ENCODE data around the gene CD99.

GRCh38 chrX:2693113-2694002 is 2.3 kb downstream of the CD99 start:
- no peak for TF ChIP-seq MLX (CRISPR knock-in tag; IDR thresholded peaks at IDR 0.05)
- TF ChIP-seq, protein P1, sequence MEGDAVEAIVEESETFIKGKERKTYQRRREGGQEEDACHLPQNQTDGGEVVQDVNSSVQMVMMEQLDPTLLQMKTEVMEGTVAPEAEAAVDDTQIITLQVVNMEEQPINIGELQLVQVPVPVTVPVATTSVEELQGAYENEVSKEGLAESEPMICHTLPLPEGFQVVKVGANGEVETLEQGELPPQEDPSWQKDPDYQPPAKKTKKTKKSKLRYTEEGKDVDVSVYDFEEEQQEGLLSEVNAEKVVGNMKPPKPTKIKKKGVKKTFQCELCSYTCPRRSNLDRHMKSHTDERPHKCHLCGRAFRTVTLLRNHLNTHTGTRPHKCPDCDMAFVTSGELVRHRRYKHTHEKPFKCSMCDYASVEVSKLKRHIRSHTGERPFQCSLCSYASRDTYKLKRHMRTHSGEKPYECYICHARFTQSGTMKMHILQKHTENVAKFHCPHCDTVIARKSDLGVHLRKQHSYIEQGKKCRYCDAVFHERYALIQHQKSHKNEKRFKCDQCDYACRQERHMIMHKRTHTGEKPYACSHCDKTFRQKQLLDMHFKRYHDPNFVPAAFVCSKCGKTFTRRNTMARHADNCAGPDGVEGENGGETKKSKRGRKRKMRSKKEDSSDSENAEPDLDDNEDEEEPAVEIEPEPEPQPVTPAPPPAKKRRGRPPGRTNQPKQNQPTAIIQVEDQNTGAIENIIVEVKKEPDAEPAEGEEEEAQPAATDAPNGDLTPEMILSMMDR (CRISPR knock-in tag; IDR thresholded peaks at IDR 0.05): no peak
- no peak for TF ChIP-seq RFX5 (IDR thresholded peaks at IDR 0.05; ENCODE audit: low read depth, low read length)
- TF ChIP-seq, protein P2, sequence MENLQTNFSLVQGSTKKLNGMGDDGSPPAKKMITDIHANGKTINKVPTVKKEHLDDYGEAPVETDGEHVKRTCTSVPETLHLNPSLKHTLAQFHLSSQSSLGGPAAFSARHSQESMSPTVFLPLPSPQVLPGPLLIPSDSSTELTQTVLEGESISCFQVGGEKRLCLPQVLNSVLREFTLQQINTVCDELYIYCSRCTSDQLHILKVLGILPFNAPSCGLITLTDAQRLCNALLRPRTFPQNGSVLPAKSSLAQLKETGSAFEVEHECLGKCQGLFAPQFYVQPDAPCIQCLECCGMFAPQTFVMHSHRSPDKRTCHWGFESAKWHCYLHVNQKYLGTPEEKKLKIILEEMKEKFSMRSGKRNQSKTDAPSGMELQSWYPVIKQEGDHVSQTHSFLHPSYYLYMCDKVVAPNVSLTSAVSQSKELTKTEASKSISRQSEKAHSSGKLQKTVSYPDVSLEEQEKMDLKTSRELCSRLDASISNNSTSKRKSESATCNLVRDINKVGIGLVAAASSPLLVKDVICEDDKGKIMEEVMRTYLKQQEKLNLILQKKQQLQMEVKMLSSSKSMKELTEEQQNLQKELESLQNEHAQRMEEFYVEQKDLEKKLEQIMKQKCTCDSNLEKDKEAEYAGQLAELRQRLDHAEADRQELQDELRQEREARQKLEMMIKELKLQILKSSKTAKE (CRISPR knock-in tag; IDR thresholded peaks at IDR 0.05; ENCODE audit: borderline replicate concordance): no peak
- no peak for TF ChIP-seq SRF (IDR thresholded peaks at IDR 0.05; ENCODE audit: low read depth, low read length)
- TF ChIP-seq, protein P3, sequence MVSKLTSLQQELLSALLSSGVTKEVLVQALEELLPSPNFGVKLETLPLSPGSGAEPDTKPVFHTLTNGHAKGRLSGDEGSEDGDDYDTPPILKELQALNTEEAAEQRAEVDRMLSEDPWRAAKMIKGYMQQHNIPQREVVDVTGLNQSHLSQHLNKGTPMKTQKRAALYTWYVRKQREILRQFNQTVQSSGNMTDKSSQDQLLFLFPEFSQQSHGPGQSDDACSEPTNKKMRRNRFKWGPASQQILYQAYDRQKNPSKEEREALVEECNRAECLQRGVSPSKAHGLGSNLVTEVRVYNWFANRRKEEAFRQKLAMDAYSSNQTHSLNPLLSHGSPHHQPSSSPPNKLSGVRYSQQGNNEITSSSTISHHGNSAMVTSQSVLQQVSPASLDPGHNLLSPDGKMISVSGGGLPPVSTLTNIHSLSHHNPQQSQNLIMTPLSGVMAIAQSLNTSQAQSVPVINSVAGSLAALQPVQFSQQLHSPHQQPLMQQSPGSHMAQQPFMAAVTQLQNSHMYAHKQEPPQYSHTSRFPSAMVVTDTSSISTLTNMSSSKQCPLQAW (CRISPR knock-in tag; IDR thresholded peaks at IDR 0.05): no peak
- TF ChIP-seq ZNF121 (CRISPR knock-in tag; IDR thresholded peaks at IDR 0.05): no peak
- TF ChIP-seq NR2C2 (CRISPR knock-in tag; IDR thresholded peaks at IDR 0.05; ENCODE audit: borderline replicate concordance): no peak
- TF ChIP-seq GABPA (IDR thresholded peaks at IDR 0.05; ENCODE audit: low read depth, low read length): no peak
- TF ChIP-seq GABPA (CRISPR knock-in tag; IDR thresholded peaks at IDR 0.05; ENCODE audit: low read depth): no peak
- no peak for TF ChIP-seq ZBTB34 (CRISPR knock-in tag; IDR thresholded peaks at IDR 0.05)
- no peak for TF ChIP-seq ZMAT3 (CRISPR knock-in tag; conservative IDR thresholded peaks at IDR 0.05)
- TF ChIP-seq, protein P4, sequence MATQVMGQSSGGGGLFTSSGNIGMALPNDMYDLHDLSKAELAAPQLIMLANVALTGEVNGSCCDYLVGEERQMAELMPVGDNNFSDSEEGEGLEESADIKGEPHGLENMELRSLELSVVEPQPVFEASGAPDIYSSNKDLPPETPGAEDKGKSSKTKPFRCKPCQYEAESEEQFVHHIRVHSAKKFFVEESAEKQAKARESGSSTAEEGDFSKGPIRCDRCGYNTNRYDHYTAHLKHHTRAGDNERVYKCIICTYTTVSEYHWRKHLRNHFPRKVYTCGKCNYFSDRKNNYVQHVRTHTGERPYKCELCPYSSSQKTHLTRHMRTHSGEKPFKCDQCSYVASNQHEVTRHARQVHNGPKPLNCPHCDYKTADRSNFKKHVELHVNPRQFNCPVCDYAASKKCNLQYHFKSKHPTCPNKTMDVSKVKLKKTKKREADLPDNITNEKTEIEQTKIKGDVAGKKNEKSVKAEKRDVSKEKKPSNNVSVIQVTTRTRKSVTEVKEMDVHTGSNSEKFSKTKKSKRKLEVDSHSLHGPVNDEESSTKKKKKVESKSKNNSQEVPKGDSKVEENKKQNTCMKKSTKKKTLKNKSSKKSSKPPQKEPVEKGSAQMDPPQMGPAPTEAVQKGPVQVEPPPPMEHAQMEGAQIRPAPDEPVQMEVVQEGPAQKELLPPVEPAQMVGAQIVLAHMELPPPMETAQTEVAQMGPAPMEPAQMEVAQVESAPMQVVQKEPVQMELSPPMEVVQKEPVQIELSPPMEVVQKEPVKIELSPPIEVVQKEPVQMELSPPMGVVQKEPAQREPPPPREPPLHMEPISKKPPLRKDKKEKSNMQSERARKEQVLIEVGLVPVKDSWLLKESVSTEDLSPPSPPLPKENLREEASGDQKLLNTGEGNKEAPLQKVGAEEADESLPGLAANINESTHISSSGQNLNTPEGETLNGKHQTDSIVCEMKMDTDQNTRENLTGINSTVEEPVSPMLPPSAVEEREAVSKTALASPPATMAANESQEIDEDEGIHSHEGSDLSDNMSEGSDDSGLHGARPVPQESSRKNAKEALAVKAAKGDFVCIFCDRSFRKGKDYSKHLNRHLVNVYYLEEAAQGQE (IDR thresholded peaks at IDR 0.05; ENCODE audit: borderline replicate concordance in 1 of 2, low read depth in 1 of 2, low read length in 2 of 2): no peak
- no peak for TF ChIP-seq JUN (CRISPR knock-in tag; IDR thresholded peaks at IDR 0.05)

Measured in HepG2 (cell line).